H1 (cell line): ENCODE measurements around the gene BCL2. TPM values are rescaled to one million over a fixed set of nuclear protein-coding genes. Genes with fewer than 3 reads are reported as not detected.

Experiments
- CTCF ChIA-PET: fragments of 300-600 bp; sonication (Branson Sonifier 250); formaldehyde crosslinking; loops from one replicate; lab custom pipeline; 2021; ENCODE audit not compliant: partially characterized antibody; lab: Charles Lee
- POLR2A ChIA-PET: fragments of 300-600 bp; sonication (Branson Sonifier 250); formaldehyde crosslinking; loops from one replicate; lab custom pipeline; 2021; ENCODE audit warnings: inconsistent platforms; ENCODE audit not compliant: partially characterized antibody; lab: Charles Lee
- DNase-seq, 2 experiments: peaks; one replicate each; pipeline versions ENCODE4 v3.0.0 to v3.0.0-alpha.2; 2010 to 2022; ENCODE audit warnings: low spot score in 2 of 2, low read depth in 1 of 2, mixed read lengths in 1 of 2
- FAIRE-seq: peaks from 2 replicates; lab custom pipeline; 2011; peaks lifted over from hg19 to GRCh38; lab: Jason Lieb, UNC
- H2AFZ ChIP-seq: 2 replicates; pipeline ENCODE4 v1.8.1; 2012; ENCODE audit warnings: low read length, inconsistent platforms
- H2AK5ac ChIP-seq: 2 replicates; pipeline ENCODE4 v1.6.1; 2013; ENCODE audit warnings: low read depth, low read length
- H2BK120ac ChIP-seq: replicated peaks from 2 replicates; pipeline ENCODE3; 2013; ENCODE audit warnings: low read depth, low read length, inconsistent platforms
- H2BK12ac ChIP-seq: 2 replicates; pipeline ENCODE4 v1.6.1; 2013; ENCODE audit warnings: low read depth, low read length
- H2BK15ac ChIP-seq: 2 replicates; pipeline ENCODE4 v1.6.1; 2013; ENCODE audit warnings: low read length
- H2BK20ac ChIP-seq: 2 replicates; pipeline ENCODE4 v1.6.1; 2013; ENCODE audit warnings: low read length
- H2BK5ac ChIP-seq: 2 replicates; pipeline ENCODE4 v1.6.1; 2013; ENCODE audit warnings: low read depth, low read length
- H3K14ac ChIP-seq: 2 replicates; pipeline ENCODE4 v1.6.1; 2013; ENCODE audit warnings: inconsistent platforms; ENCODE audit not compliant: insufficient read length
- H3K18ac ChIP-seq: 2 replicates; pipeline ENCODE4 v1.6.1; 2013; ENCODE audit warnings: low read length; ENCODE audit errors: extremely low read depth
- H3K23ac ChIP-seq: 2 replicates; pipeline ENCODE4 v1.6.1; 2013; ENCODE audit warnings: inconsistent platforms; ENCODE audit not compliant: insufficient read length
- H3K23me2 ChIP-seq: 2 replicates; pipeline ENCODE4 v1.6.1; 2013; ENCODE audit warnings: low read depth, low read length
- H3K27ac ChIP-seq: 2 replicates; pipeline ENCODE4 v1.6.1; 2011; ENCODE audit warnings: low read depth, low read length, inconsistent platforms
- H3K27me3 ChIP-seq, 4 experiments: replicated peaks in 1 of 4; 1 replicate in 1 of 4; 2 replicates in 3 of 4; pipeline versions ENCODE4 v1.6.1 to v1.8.1; 2011 to 2013; ENCODE audit warnings: low read length in 3 of 4, mild to moderate bottlenecking in 3 of 4, inconsistent platforms in 2 of 4, mixed read lengths in 2 of 4, moderate library complexity in 1 of 4; ENCODE audit not compliant: control insufficient read depth in 3 of 4, insufficient read depth in 3 of 4; ENCODE audit errors: extremely low read depth in 1 of 4
- H3K36me3 ChIP-seq, 4 experiments: 2 replicates each; pipeline versions ENCODE4 v1.6.1 to v1.8.1; 2011 to 2013; ENCODE audit warnings: mild to moderate bottlenecking in 4 of 4, low read length in 3 of 4, moderate library complexity in 2 of 4, control low read depth in 1 of 4, inconsistent platforms in 1 of 4; ENCODE audit not compliant: insufficient read depth in 4 of 4, control insufficient read depth in 2 of 4
- H3K4ac ChIP-seq: replicated peaks from 2 replicates; pipeline ENCODE3; 2013; ENCODE audit warnings: low read length, low read depth, mixed read lengths, inconsistent platforms; ENCODE audit not compliant: insufficient read length
- H3K4me1 ChIP-seq, 4 experiments: replicated peaks in 1 of 4; 1 replicate in 1 of 4; 2 replicates in 3 of 4; pipeline versions ENCODE4 v1.6.1 to v1.8.1; 2011 to 2013; ENCODE audit warnings: low read length in 3 of 4, inconsistent platforms in 2 of 4, mixed read lengths in 1 of 4; ENCODE audit not compliant: insufficient read depth in 4 of 4, control insufficient read depth in 3 of 4
- H3K4me2 ChIP-seq, 2 experiments: 2 replicates each; pipeline versions ENCODE4 v1.6.1 to v1.8.1; 2011 to 2013; ENCODE audit warnings: low read depth in 2 of 2, low read length in 2 of 2, control low read depth in 1 of 2, inconsistent platforms in 1 of 2, mild to moderate bottlenecking in 1 of 2; ENCODE audit not compliant: insufficient read depth in 1 of 2
- H3K4me3 ChIP-seq, 4 experiments: fragments of 200-600, 300-600 bp in 1 of 4; sonication (generic), shearing (Covaris generic), sonication (Bioruptor Twin) in 1 of 4; 2 replicates each; pipeline versions ENCODE4 v1.5.1 to v1.8.1; 2011 to 2016; ENCODE audit warnings: low read length in 4 of 4, low read depth in 3 of 4, control low read depth in 2 of 4, inconsistent platforms in 2 of 4, mild to moderate bottlenecking in 2 of 4, mixed read lengths in 1 of 4, moderate library complexity in 1 of 4; ENCODE audit not compliant: insufficient read depth in 2 of 4; ENCODE audit errors: extremely low read depth in 1 of 4
- H3K56ac ChIP-seq: replicated peaks from 2 replicates; pipeline ENCODE3; 2013; ENCODE audit warnings: low read depth, mild to moderate bottlenecking, mixed read lengths, low read length, inconsistent platforms; ENCODE audit not compliant: insufficient read length
- H3K79me1 ChIP-seq: 2 replicates; pipeline ENCODE4 v1.6.1; 2013; ENCODE audit warnings: low read depth, low read length, control low read depth
- H3K79me2 ChIP-seq, 2 experiments: 2 replicates each; pipeline versions ENCODE4 v1.6.1 to v1.8.1; 2012 to 2013; ENCODE audit warnings: low read length in 2 of 2, mild to moderate bottlenecking in 2 of 2, inconsistent platforms in 1 of 2; ENCODE audit not compliant: insufficient read depth in 2 of 2, control insufficient read depth in 1 of 2
- H3K9ac ChIP-seq, 4 experiments: replicated peaks in 1 of 4; 1 replicate in 1 of 4; 2 replicates in 3 of 4; pipeline versions ENCODE4 v1.6.1 to v1.8.1; 2011 to 2013; ENCODE audit warnings: low read depth in 3 of 4, low read length in 3 of 4, control low read depth in 2 of 4, mild to moderate bottlenecking in 2 of 4, moderate library complexity in 2 of 4, inconsistent platforms in 1 of 4; ENCODE audit errors: extremely low read depth in 1 of 4
- H3K9me3 ChIP-seq, 2 experiments: 2 replicates each; pipeline versions ENCODE4 v1.6.1 to v1.8.1; 2012 to 2013; ENCODE audit warnings: mild to moderate bottlenecking in 2 of 2, moderate library complexity in 2 of 2, control low read depth in 1 of 2, inconsistent platforms in 1 of 2, low read depth in 1 of 2, low read length in 1 of 2, mixed read lengths in 1 of 2; ENCODE audit not compliant: insufficient read depth in 2 of 2
- H4K20me1 ChIP-seq, 2 experiments: replicated peaks in 1 of 2; 2 replicates each; pipeline versions ENCODE3 to v1.8.1; 2011 to 2013; ENCODE audit warnings: inconsistent platforms in 2 of 2, low read length in 2 of 2, mild to moderate bottlenecking in 1 of 2; ENCODE audit not compliant: insufficient read depth in 2 of 2, control insufficient read depth in 1 of 2
- H4K5ac ChIP-seq: 2 replicates; pipeline ENCODE4 v1.6.1; 2013; ENCODE audit warnings: low read length, low read depth, mixed read lengths, inconsistent platforms; ENCODE audit not compliant: insufficient read length
- H4K8ac ChIP-seq: 2 replicates; pipeline ENCODE4 v1.8.0; 2013; ENCODE audit warnings: mild to moderate bottlenecking, moderate library complexity, low read length, inconsistent platforms; ENCODE audit not compliant: insufficient read depth; ENCODE audit errors: extremely low read depth
- H4K91ac ChIP-seq: replicated peaks from 2 replicates; pipeline ENCODE3; 2013; ENCODE audit warnings: low read length, mixed read lengths, inconsistent platforms; ENCODE audit not compliant: insufficient read length
- CBX5 ChIP-seq: fragments of 300-800, 300-1000 bp; sonication (generic); IDR thresholded peaks from 2 replicates; pipeline ENCODE4 v1.7.1; 2016; ENCODE audit warnings: antibody characterized with exemption, low read length, low read depth
- CTCF ChIP-seq, 3 experiments: IDR thresholded peaks; 1 replicate in 2 of 3; 2 replicates in 1 of 3; pipeline versions ENCODE4 v1.5.1 to v1.6.1; 2011; ENCODE audit warnings: low read length in 3 of 3, mild to moderate bottlenecking in 3 of 3, inconsistent platforms in 2 of 3, low read depth in 1 of 3, moderate library complexity in 1 of 3; ENCODE audit not compliant: insufficient read depth in 1 of 3; ENCODE audit errors: control extremely low read depth in 1 of 3
- GABPA ChIP-seq: IDR thresholded peaks from 2 replicates; pipeline ENCODE4 v1.6.1; 2011; ENCODE audit warnings: mild to moderate bottlenecking, low read length, moderate library complexity, borderline replicate concordance; ENCODE audit not compliant: insufficient read depth
- MAFK ChIP-seq: IDR thresholded peaks from 2 replicates; pipeline ENCODE4 v1.6.1; 2012; ENCODE audit warnings: low read depth, mild to moderate bottlenecking, improper control_type of control experiment, low read length
- MAX ChIP-seq: IDR thresholded peaks from 2 replicates; pipeline ENCODE4 v1.6.1; 2012; ENCODE audit warnings: inconsistent platforms
- RFX5 ChIP-seq: IDR thresholded peaks from 2 replicates; pipeline ENCODE4 v1.6.1; 2011; ENCODE audit warnings: low read depth, low read length, improper control_type of control experiment, borderline replicate concordance
- RNF2 ChIP-seq: fragments of 200-900, 300-1000 bp; sonication (generic); IDR thresholded peaks from 2 replicates; pipeline ENCODE4 v1.7.1; 2016; ENCODE audit warnings: borderline replicate concordance, low read depth, mild to moderate bottlenecking, antibody characterized with exemption, low read length; ENCODE audit not compliant: poor library complexity, severe bottlenecking; ENCODE audit errors: missing control alignments
- SIX5 ChIP-seq: IDR thresholded peaks from 2 replicates; pipeline ENCODE4 v1.6.1; 2011; ENCODE audit warnings: mild to moderate bottlenecking, low read depth, low read length
- SRF ChIP-seq: IDR thresholded peaks from 2 replicates; pipeline ENCODE4 v1.6.1; 2011; ENCODE audit warnings: mild to moderate bottlenecking, low read depth, low read length, moderate library complexity
- TEAD4 ChIP-seq: IDR thresholded peaks from 2 replicates; pipeline ENCODE4 v1.6.1; 2012; ENCODE audit warnings: low read depth, low read length, inconsistent platforms, mixed read lengths
- ZNF274 ChIP-seq: IDR thresholded peaks from 2 replicates; pipeline ENCODE4 v1.7.0; 2012; ENCODE audit warnings: low read length, borderline replicate concordance; ENCODE audit errors: extremely low read depth
- WGBS, 2 experiments: shearing (Covaris generic) in 1 of 2; methylation state at CpG; one replicate each; pipeline versions ENCODE4 v1.1.6 to v1.1.7; 2013 to 2015; ENCODE audit warnings: low lambda C conversion rate in 2 of 2, mixed read lengths in 2 of 2, inconsistent platforms in 1 of 2, low coverage in 1 of 2, missing lambda C conversion rate in 1 of 2; ENCODE audit not compliant: insufficient replicate concordance in 2 of 2, insufficient coverage in 1 of 2, insufficient read length in 1 of 2; ENCODE audit errors: extremely low coverage in 1 of 2, missing lambda C conversion rate in 1 of 2; 5-methylcytosine and 5-hydroxymethylcytosine counted together
- polyA plus RNA-seq, 7 experiments: library from polyadenylated mRNA; depleted of rRNA in 3 of 7; stranded (reverse) in 5 of 7; unstranded in 2 of 7; fragments of >200 nt in 5 of 7; fragments of 200-250 nt in 2 of 7; gene quantifications; 1 replicate in 5 of 7; 2 replicates in 1 of 7; 4 replicates in 1 of 7; pipeline versions ENCODE4 v1.2.1 to v1.2.3, GENCODE V29; 2011 to 2013; ENCODE audit warnings: missing spikeins in 2 of 7, mixed read lengths in 2 of 7
- total RNA-seq: library from RNA; stranded (reverse); fragmentation: NEBNext Ultra II Directional; extraction: Animal tissue kit (Norgen Biotek cat#: 25700); gene quantifications from 2 replicates; pipeline ENCODE4 v1.2.1, GENCODE V29; 2021

Gene BCL2
- total and polyA plus RNA-seq, 2 of the 8 experiments (the other 6 are each of a cell fraction or from before 2014, with no cell fraction given): 0.59 to 4.5 TPM

GRCh38 chr18:63079114-63079513 is 240.5 kb downstream of the BCL2 start:
- Histone ChIP-seq H3K9ac (no peak overlapping the region), H2BK20ac (no peak overlapping the region), H3K56ac (no peak overlapping the region), H3K27me3 (no peaks in the 10 kb centered on the region), H4K20me1 (no peaks in the 10 kb centered on the region), H2BK15ac (no peak overlapping the region), H3K4me3 (no peak overlapping the region), H3K14ac (no peak overlapping the region), H2BK5ac (no peak overlapping the region), H3K79me1 (no peaks in the 10 kb centered on the region), H3K4ac (no peak overlapping the region), H3K9me3 (no peaks in the 10 kb centered on the region), H3K18ac (no peak overlapping the region), H3K79me2 (no peaks in the 10 kb centered on the region), H2BK12ac (no peak overlapping the region), H2BK120ac (no peak overlapping the region), H3K4me1 (peaks cover 0 to 6% (median 0%) of the 10 kb centered on the region in 4 experiments; a peak in 1 of 7 replicates), H4K5ac (no peak overlapping the region), H3K36me3 (no peaks in the 10 kb centered on the region), H4K8ac (no peak overlapping the region), H4K91ac (no peak overlapping the region), H3K4me2 (no peak overlapping the region), H2AK5ac (no peak overlapping the region), H3K27ac (no peak overlapping the region), H2AFZ (no peak overlapping the region), H3K23ac (no peak overlapping the region), H3K23me2 (0 out of 2 replicates have a peak, but pooled peaks cover 3% of the 10 kb centered on the region)
- DNase-seq: no peak
- POLR2A ChIA-PET: no interaction called here
- peak; percentile 76 for FAIRE-seq
- WGBS, 2 experiments: 88% methylated on average over 1 of the region's 1 CpG; no CpG with 5 or more reads in 1 of the 2 experiments
- CTCF ChIA-PET: interaction anchor here (0.6 kb wide), 1 partner anchor 46 kb away, joined by 3 read pairs; no protein-coding TSS in a partner anchor
- TF ChIP-seq SIX5: peak; percentile 33; the same call in 1 of the 2 replicates
- TF ChIP-seq RFX5: no peak
- TF ChIP-seq CTCF (IDR thresholded peaks at IDR 0.05; ENCODE audit: control extremely low read depth in 1 of 3, insufficient read depth in 1 of 3, low read depth in 1 of 3, low read length in 3 of 3): no peak
- TF ChIP-seq MAX: 0 out of 2 replicates have a peak, but pooled peaks have one; percentile 22
- no peak for TF ChIP-seq GABPA
- no peak for TF ChIP-seq RNF2
- peak; percentile 74; the same call in 1 of the 2 replicates for TF ChIP-seq SRF
- TF ChIP-seq CBX5: no peak
- no peak for TF ChIP-seq TEAD4
- TF ChIP-seq MAFK: no peak
- TF ChIP-seq ZNF274: no peak
